Mesenteric fat pad (tissue), 1 donor: Measurements from ENCODE around the gene CCNYL1. TPM values are rescaled to one million over a fixed set of nuclear protein-coding genes. Genes with fewer than 3 reads are reported as not detected.
"Not testable (repeated sequence)": the region's sequence is repeated elsewhere in the genome, so short reads cannot be mapped to it uniquely, and the experiment has no call there.

Experiments
- DNase-seq: peaks from one replicate; pipeline ENCODE4 v3.0.0-alpha.2; 2020; ENCODE audit warnings: low spot score
- long read RNA-seq: library from polyadenylated mRNA; unstranded; transcript quantifications from one replicate; pipeline ENCODE4 v2.0.0, GENCODE V29; 2020
- total RNA-seq: library from RNA; stranded (reverse); fragmentation: NEBNext Ultra II Directional; extraction: Animal tissue kit (Norgen Biotek cat#: 25700); gene quantifications from one replicate; pipeline ENCODE4 v1.2.1, GENCODE V29; 2021
- donor health status: DM: yes; HTN: yes; CAD: no.

CCNYL1 gene
- 24.4 TPM for total RNA-seq
- long read RNA-seq, partial matches to known transcripts = 1 of 9 reads
- long read RNA-seq, other reads (novel, unspliced or antisense) = 4 of 9 reads

GRCh38 chr2:207710814-207711740 lies at the start of gene CCNYL1:
CCNYL1 (plus strand) TSS chr2:207711640; CDS start chr2:207711897, 257 bp downstream.
- peak; percentile 100 for DNase-seq

- DNase-seq = no peak
Observed at GRCh38 chr2:207662203-207662602, 49.2 kb upstream of the CCNYL1 start.

- DNase-seq = no peak
Observed at GRCh38 chr2:207663870-207664545, 47.4 kb upstream of the CCNYL1 start.

GRCh38 chr2:207670887-207671286 lies 40.6 kb upstream of the CCNYL1 start:
- no peak for DNase-seq

- no peak for DNase-seq
Observed at GRCh38 chr2:207673431-207673830, 38.0 kb upstream of the CCNYL1 start.

- DNase-seq = no peak
Observed at GRCh38 chr2:207674266-207674774, 37.1 kb upstream of the CCNYL1 start.

- no peak for DNase-seq
Observed at GRCh38 chr2:207674826-207675225, 36.6 kb upstream of the CCNYL1 start.

- no peak for DNase-seq
Observed at GRCh38 chr2:207676827-207677354, 34.5 kb upstream of the CCNYL1 start.

- DNase-seq = no peak
Observed at GRCh38 chr2:207681431-207681830, 30.0 kb upstream of the CCNYL1 start.

GRCh38 chr2:207682557-207682956 lies 28.9 kb upstream of the CCNYL1 start:
- no peak for DNase-seq

GRCh38 chr2:207683438-207683837 lies 28.0 kb upstream of the CCNYL1 start:
- no peak for DNase-seq

- no peak for DNase-seq
Observed at GRCh38 chr2:207683879-207684627, 27.4 kb upstream of the CCNYL1 start.

GRCh38 chr2:207686812-207687211 lies 24.6 kb upstream of the CCNYL1 start:
- no peak for DNase-seq

- DNase-seq = no peak
Observed at GRCh38 chr2:207688597-207688996, 22.8 kb upstream of the CCNYL1 start.

- not testable (repeated sequence) for DNase-seq
Observed at GRCh38 chr2:207690845-207691461, 20.5 kb upstream of the CCNYL1 start.

GRCh38 chr2:207692206-207693065 lies 19.0 kb upstream of the CCNYL1 start:
- DNase-seq = no peak

GRCh38 chr2:207693641-207694249 lies 17.7 kb upstream of the CCNYL1 start:
- no peak for DNase-seq

GRCh38 chr2:207694811-207695281 lies 16.6 kb upstream of the CCNYL1 start:
- no peak for DNase-seq

GRCh38 chr2:207695293-207695692 lies 16.1 kb upstream of the CCNYL1 start:
- no peak for DNase-seq
